ENCODE results near the gene HOXA7. TPM values are rescaled to one million over a fixed set of nuclear protein-coding genes. Genes with fewer than 3 reads are reported as not detected.

The HOXA7 gene
- polyA plus RNA-seq, 1 experiment: 4.4 TPM

DNA sequence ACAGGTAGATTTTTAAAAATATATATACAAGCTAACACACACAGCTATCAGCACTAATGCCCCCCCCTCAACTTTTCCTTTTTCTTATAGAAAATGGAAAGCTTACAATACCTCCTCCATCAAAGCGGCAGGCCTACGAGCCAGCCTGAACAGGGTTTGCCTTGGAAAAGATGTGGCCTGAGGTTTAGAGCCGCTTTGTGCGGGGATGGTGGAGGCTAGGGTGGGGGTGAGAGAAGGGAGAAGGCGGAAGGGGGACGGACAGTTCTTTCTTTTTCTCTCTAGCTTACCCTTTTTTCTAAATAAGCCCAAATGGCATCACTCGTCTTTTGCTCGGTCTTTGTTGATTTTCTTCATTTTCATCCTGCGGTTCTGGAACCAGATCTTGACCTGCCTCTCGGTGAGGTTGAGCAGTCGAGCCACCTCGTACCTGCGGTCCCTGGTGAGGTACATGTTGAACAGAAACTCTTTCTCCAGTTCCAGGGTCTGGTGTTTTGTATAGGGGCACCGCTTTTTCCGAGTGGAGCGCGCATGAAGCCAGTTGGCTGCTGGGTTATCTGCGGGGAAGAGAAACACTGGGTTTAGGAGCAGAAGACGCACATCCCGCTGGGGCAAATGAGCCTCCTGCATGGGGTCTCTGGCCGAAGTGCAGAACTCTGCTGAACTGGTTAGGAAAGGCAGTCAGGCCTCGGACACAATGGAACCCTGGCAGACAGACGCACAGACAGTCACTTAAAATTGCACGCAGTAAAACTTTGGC, 7.0 kb upstream of the HOXA7 start:
- H3K27me3 ChIP-seq (ENCODE audit: control insufficient read depth, insufficient read depth, low read length): no peaks in the 10 kb centered on the region
- POLR2A ChIA-PET: no interaction called here
- peak overlapping the region; percentile 72 for H3K4me3 ChIP-seq (ENCODE audit: low read depth, low read length)
- TF ChIP-seq, protein P1, sequence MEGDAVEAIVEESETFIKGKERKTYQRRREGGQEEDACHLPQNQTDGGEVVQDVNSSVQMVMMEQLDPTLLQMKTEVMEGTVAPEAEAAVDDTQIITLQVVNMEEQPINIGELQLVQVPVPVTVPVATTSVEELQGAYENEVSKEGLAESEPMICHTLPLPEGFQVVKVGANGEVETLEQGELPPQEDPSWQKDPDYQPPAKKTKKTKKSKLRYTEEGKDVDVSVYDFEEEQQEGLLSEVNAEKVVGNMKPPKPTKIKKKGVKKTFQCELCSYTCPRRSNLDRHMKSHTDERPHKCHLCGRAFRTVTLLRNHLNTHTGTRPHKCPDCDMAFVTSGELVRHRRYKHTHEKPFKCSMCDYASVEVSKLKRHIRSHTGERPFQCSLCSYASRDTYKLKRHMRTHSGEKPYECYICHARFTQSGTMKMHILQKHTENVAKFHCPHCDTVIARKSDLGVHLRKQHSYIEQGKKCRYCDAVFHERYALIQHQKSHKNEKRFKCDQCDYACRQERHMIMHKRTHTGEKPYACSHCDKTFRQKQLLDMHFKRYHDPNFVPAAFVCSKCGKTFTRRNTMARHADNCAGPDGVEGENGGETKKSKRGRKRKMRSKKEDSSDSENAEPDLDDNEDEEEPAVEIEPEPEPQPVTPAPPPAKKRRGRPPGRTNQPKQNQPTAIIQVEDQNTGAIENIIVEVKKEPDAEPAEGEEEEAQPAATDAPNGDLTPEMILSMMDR (IDR thresholded peaks at IDR 0.05; ENCODE audit: insufficient read depth, low read depth, low read length): no peak
- peaks cover 16% of the 10 kb centered on the region for H3K36me3 ChIP-seq (ENCODE audit: control insufficient read depth, insufficient read depth, low read length)
- CTCF ChIA-PET: interaction anchor here (0.8 to 4.0 kb wide), 9 partner anchors 9 to 794 kb away, joined by 3 to 74 read pairs (median 7); partner anchors contain the start of genes HOXA10 and HOXA3
- DNase-seq (ENCODE audit: low read depth): no peak

DNA sequence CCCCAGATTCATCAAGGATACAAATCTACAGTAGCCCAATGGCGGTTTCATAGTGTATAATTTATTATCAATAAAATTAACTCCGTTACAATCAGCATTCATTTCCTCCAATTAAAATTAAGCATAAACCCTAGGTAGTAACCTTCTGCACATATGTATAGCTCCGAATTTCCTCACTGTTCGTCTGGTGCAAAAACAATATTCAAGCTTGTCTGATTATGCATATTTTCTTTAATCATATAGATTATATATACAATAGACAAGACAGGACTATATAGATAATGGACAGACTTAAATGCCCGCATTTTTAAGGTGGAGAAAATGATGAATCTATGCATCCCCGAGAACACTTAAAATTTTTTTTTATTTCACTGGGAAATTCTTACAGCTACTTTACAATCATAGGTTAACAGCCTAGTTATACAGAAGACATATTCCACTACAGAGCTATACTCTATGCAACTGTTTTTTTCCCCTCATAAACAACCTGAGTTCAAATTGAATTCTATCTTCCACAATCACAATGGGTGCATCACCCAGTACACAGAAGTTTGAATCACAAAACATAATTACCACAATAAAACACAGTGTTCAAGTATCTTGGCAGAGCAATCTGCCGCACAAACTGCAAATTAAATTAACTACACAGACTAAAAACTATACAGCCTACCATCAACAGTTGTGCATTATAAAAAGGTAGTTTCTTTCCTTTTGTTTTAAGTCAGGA, 6.2 kb upstream of the HOXA7 start:
- TF ChIP-seq, protein P1 (IDR thresholded peaks at IDR 0.05; ENCODE audit: insufficient read depth, low read depth, low read length): no peak
- POLR2A ChIA-PET: no interaction called here
- DNase-seq (ENCODE audit: low read depth): no peak
- Histone ChIP-seq H3K4me3 (ENCODE audit: low read depth, low read length) (peak overlapping the region; percentile 72), H3K36me3 (ENCODE audit: control insufficient read depth, insufficient read depth, low read length) (peaks cover 14% of the 10 kb centered on the region), H3K27me3 (ENCODE audit: control insufficient read depth, insufficient read depth, low read length) (no peaks in the 10 kb centered on the region)
- CTCF ChIA-PET: interaction anchor here (0.5 to 4.0 kb wide), 16 partner anchors 9 to 1311 kb away, joined by 3 to 74 read pairs (median 6); partner anchors contain the start of genes HOXA10, HOXA13 and HOXA3

DNA sequence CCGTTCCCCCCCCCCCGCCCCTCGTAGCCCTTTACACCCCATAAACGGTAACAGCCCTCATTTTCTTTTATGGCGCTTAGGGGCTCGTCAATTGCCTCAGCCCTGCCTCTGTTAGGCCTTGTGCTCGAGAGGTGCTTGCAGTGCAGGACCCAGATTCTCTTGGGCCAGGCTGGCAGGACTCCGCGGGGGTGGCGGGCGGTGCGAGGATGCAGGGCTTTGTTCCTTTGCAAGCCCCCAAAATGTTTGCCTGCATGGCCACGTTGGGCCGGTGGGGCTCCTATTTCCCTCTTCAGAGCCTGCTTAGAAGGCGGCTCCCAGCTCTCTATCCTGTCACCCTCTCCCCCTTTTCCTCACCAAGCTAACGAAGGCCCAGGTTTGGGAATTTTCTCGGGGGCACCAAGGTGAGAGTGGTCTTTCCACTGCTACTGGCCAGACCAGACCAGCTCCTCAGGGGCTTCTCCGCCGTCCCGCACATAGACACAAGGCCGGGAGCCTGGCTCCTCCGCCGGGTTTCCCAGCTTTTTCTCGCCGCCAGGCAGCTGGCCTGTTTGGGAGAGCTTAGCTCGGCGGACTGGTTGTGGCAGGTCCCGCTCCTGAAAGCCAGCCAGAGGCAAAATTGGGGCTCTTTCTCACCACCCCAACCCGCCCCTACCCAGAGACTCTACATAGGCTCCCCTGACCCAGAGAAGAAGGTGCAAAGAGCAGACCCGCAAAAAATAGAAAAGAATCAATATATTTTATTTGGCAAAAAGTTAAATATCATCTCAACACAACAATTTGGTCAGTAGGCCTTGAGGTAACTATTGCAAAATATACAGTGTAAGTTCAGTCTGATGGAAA, 5.5 kb upstream of the HOXA7 start:
- H3K36me3 ChIP-seq (ENCODE audit: control insufficient read depth, insufficient read depth, low read length): peaks cover 14% of the 10 kb centered on the region
- POLR2A ChIA-PET: no interaction called here
- H3K27me3 ChIP-seq (ENCODE audit: control insufficient read depth, insufficient read depth, low read length): no peaks in the 10 kb centered on the region
- DNase-seq (ENCODE audit: low read depth): no peak
- CTCF ChIA-PET: interaction anchor here (0.5 to 4.0 kb wide), 21 partner anchors 9 to 1310 kb away, joined by 3 to 74 read pairs (median 6); partner anchors contain the start of genes HOXA10, HOXA13, HOXA3 and HOXA5
- TF ChIP-seq, protein P1 (IDR thresholded peaks at IDR 0.05; ENCODE audit: insufficient read depth, low read depth, low read length): no peak
- H3K4me3 ChIP-seq (ENCODE audit: low read depth, low read length): peak overlapping the region; percentile 72

DNA sequence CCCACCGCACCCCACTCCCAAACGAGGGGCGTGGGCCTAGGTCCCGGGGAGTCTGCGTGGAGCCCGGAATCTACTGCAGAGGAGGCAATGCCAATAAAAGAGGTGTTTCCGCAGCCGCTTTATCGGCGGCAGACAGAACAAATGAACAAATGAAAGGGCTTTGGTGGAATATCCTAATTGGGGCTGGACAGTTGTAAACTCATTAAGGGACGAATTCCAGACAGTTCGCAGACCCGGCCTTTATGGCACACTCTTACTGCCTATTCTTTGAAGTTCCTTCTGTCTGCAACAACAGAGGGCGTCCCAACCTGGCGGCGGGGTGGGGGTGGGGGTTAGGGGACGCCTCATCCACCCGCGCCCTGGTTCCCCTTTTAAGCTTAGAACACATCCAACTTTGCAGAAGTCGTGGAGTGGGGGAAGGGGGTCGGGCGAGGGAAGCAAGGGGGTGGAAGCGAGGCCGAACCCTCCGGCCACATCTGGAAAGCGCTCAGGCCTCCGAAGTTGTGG, 4.8 kb upstream of the HOXA7 start:
- TF ChIP-seq, protein P1 (IDR thresholded peaks at IDR 0.05; ENCODE audit: insufficient read depth, low read depth, low read length): no peak
- no peak for DNase-seq (ENCODE audit: low read depth)
- Histone ChIP-seq H3K36me3 (ENCODE audit: control insufficient read depth, insufficient read depth, low read length) (peaks cover 14% of the 10 kb centered on the region), H3K4me3 (ENCODE audit: low read depth, low read length) (peak overlapping the region; percentile 72), H3K27me3 (ENCODE audit: control insufficient read depth, insufficient read depth, low read length) (no peaks in the 10 kb centered on the region)
- POLR2A ChIA-PET: interaction anchor here (0.6 kb wide), 2 partner anchors 31 to 34 kb away, joined by 3 to 12 read pairs; no protein-coding TSS in a partner anchor
- CTCF ChIA-PET: interaction anchor here (0.6 to 4.0 kb wide), 32 partner anchors 10 to 1268 kb away, joined by 3 to 74 read pairs (median 4); partner anchors contain the start of genes HOXA10, HOXA3 and HOXA5
